Activated CD8-positive, alpha-beta T cell treated with anti-CD3 and anti-CD28 coated beads, Interleukin-2, amount 10 ng/mL, durations not matched to agents 7 days and 5 days (primary cell): ENCODE measurements around the gene TRERF1. TPM values are rescaled to one million over a fixed set of nuclear protein-coding genes. Genes with fewer than 3 reads are reported as not detected.
"Not testable (repeated sequence)": the region's sequence is repeated elsewhere in the genome, so short reads cannot be mapped to it uniquely, and the experiment has no call there.

Source experiments
- ATAC-seq: fragments of 150-1000 bp; cut with Tn5 transposase; one replicate; pipeline ENCODE4 v1.10.0; 2021; ENCODE audit warnings: moderate library complexity
- CTCF ChIA-PET: fragments of 350-600 bp; sonication (Branson Sonifier 250); formaldehyde crosslinking; loops from one replicate; lab custom pipeline; 2021; ENCODE audit warnings: antibody characterized with exemption; lab: Charles Lee
- POLR2A ChIA-PET: fragments of 350-600 bp; sonication (Branson Sonifier 250); formaldehyde crosslinking; loops from one replicate; lab custom pipeline; 2021; ENCODE audit warnings: antibody characterized with exemption; lab: Charles Lee
- DNase-seq: peaks from one replicate; pipeline ENCODE4 v3.0.0-alpha.2; 2020
- H3K27ac Mint-ChIP-seq: one replicate; pipeline ENCODE4 v1.8.0; 2021; ENCODE audit warnings: mild to moderate bottlenecking, mixed read lengths
- H3K27me3 Mint-ChIP-seq: one replicate; pipeline ENCODE4 v1.8.0; 2021; ENCODE audit warnings: low read depth, mixed read lengths
- H3K36me3 Mint-ChIP-seq: one replicate; pipeline ENCODE4 v1.8.0; 2021; ENCODE audit warnings: low read depth, mixed read lengths
- H3K4me1 Mint-ChIP-seq: one replicate; pipeline ENCODE4 v1.8.0; 2021; ENCODE audit warnings: low read depth, mixed read lengths
- H3K4me3 Mint-ChIP-seq: one replicate; pipeline ENCODE4 v1.8.0; 2021; ENCODE audit warnings: mild to moderate bottlenecking, mixed read lengths
- H3K9me3 Mint-ChIP-seq: one replicate; pipeline ENCODE4 v1.8.0; 2022; ENCODE audit warnings: mixed read lengths; ENCODE audit not compliant: insufficient read depth
- total RNA-seq, 2 experiments: library from RNA; stranded (reverse); gene quantifications; one replicate each; pipeline ENCODE4 v1.2.3, GENCODE V29; 2021

TRERF1 gene
- total RNA-seq, 2 experiments from 2014 or later: 11.3 to 11.8 TPM

DNA sequence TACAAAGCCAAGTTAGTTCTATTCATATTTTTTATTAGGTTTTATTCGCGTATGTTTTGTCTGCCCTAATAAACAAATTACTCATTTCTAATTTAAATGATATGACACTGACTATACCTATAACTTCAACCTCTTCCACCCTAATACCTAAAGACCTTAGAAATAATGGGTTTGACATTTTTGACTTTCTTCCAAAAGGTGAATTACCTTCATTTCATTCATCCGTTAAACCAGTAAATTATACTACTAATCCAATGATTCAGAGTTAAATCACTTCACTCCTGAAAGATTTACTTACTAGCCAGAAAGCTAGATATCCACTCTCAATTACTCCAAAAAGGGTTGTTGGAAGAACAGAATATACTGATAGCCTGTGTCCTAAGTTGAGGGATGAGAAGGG is 239.3 kb downstream of the TRERF1 start:
- Mint-ChIP-seq H3K27me3 (no peaks in the 10 kb centered on the region), H3K4me1 (peaks cover 23% of the 10 kb centered on the region), H3K9me3 (no peaks in the 10 kb centered on the region), H3K27ac (no peak overlapping the region), H3K4me3 (no peak overlapping the region), H3K36me3 (peaks cover 55% of the 10 kb centered on the region)
- CTCF ChIA-PET: interaction anchor here (5.0 kb wide), 1 partner anchor 335 kb away, joined by 59 read pairs; no protein-coding TSS in a partner anchor
- ATAC-seq (no peak), DNase-seq (no peak)
- POLR2A ChIA-PET: no interaction called here

DNA sequence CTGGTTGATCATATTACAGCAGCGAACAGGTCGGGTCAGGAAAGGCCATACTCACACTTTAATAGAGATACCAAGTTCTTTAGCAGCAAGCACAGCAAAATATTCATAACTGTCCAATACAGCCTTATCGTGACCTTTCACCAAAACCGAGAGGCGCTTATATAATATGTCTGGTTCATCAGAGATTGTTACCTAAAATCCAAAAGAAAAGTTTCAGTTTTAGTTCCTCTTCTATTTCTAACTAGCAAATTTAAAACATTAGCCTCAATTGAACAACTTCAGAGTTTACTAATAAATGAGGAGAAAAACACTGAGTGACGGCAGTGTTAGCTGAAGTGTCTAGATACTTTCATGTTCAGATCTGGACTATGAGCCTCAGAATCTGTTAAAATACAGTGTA is 240.0 kb downstream of the TRERF1 start:
- no peak overlapping the region for H3K27ac Mint-ChIP-seq
- CTCF ChIA-PET: interaction anchor here (5.0 kb wide), 1 partner anchor 336 kb away, joined by 59 read pairs; no protein-coding TSS in a partner anchor
- no peak for ATAC-seq
- POLR2A ChIA-PET: no interaction called here
- H3K27me3 Mint-ChIP-seq: no peaks in the 10 kb centered on the region
- H3K9me3 Mint-ChIP-seq: no peaks in the 10 kb centered on the region
- no peak for DNase-seq
- H3K36me3 Mint-ChIP-seq: peaks cover 54% of the 10 kb centered on the region
- H3K4me3 Mint-ChIP-seq: no peak overlapping the region
- H3K4me1 Mint-ChIP-seq: peaks cover 20% of the 10 kb centered on the region

DNA sequence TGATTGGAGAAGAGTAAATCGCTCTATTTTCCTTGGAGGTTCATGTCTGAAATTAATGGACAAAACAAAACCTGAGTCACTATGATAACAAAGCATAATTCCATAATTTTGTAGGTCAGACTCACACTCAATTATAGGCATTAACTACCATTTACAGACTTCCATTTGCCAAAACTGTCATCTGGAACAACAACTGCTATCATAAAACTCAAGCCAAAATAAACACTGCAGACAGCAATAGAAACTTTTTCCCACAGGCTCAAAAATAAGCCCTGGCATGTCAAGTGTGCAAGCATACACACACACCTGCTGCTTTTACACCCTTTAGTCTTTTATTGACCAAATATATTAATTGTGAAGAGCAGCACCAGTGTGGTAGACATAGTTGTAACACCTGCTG is 241.2 kb downstream of the TRERF1 start:
- POLR2A ChIA-PET: no interaction called here
- Mint-ChIP-seq H3K4me3 (no peak overlapping the region), H3K27me3 (no peaks in the 10 kb centered on the region), H3K4me1 (peaks cover 8% of the 10 kb centered on the region), H3K27ac (no peak overlapping the region), H3K9me3 (no peaks in the 10 kb centered on the region), H3K36me3 (peaks cover 56% of the 10 kb centered on the region)
- DNase-seq: no peak
- ATAC-seq: no peak
- CTCF ChIA-PET: no interaction called here

DNA sequence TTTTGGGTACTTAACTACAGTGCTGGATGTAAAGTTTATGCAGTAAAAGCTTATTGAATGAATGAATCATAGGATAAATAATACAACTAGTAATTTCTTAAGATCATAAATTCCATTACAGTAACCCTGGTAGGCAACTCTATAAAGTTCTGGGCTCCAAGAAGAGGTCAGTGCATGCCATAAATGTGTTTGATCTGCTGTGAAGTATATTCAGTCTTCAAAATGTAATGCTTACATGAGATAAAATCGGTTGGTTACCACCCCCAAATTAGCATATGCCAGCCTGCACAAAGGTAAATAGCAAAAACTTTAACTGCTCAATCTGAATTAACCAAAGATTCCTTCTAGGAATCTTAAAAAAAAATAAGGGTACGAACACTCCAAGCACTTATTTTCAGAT is 244.2 kb downstream of the TRERF1 start:
- H3K27me3 Mint-ChIP-seq, H3K9me3 Mint-ChIP-seq, H3K4me3 Mint-ChIP-seq, H3K4me1 Mint-ChIP-seq, POLR2A ChIA-PET, H3K27ac Mint-ChIP-seq, ATAC-seq, DNase-seq: not testable (repeated sequence)
- CTCF ChIA-PET: interaction anchor here (1.2 kb wide), 1 partner anchor 9 kb away, joined by 4 read pairs; no protein-coding TSS in a partner anchor
- H3K36me3 Mint-ChIP-seq: peaks cover 50% of the 10 kb centered on the region

DNA sequence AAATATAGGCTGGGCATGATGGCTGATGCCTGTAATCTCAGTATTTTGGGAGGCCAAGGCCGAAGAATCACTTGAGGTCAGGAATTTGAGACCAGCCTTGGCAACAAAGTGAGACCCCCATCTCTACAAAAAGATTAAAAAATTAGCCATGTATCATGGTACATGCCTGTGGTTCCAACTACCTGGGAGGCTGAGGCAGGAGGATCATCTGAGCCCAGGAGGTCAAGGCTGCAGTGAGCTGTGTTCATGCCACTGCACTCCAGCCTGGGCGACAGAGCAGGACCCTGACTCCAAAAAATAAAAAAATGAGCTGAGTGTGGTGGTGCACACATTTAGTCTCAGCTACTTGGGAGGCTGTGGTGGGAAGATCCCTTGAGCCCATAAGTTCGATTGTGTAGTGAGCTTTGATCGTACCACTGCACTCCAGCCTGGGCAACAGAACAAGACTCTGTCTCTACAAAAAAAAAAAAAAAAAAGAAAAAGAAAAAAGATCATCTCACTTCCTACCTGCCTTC is 246.9 kb downstream of the TRERF1 start:
- Mint-ChIP-seq H3K27ac (no peak overlapping the region), H3K36me3 (peaks cover 43% of the 10 kb centered on the region), H3K4me1 (no peaks in the 10 kb centered on the region), H3K9me3 (no peaks in the 10 kb centered on the region), H3K27me3 (no peaks in the 10 kb centered on the region), H3K4me3 (no peak overlapping the region)
- POLR2A ChIA-PET: no interaction called here
- DNase-seq (no peak), ATAC-seq (no peak)
- CTCF ChIA-PET: interaction anchor here (0.8 to 1.9 kb wide), 3 partner anchors 10 to 343 kb away, joined by 3 to 4 read pairs (median 4); no protein-coding TSS in a partner anchor

DNA sequence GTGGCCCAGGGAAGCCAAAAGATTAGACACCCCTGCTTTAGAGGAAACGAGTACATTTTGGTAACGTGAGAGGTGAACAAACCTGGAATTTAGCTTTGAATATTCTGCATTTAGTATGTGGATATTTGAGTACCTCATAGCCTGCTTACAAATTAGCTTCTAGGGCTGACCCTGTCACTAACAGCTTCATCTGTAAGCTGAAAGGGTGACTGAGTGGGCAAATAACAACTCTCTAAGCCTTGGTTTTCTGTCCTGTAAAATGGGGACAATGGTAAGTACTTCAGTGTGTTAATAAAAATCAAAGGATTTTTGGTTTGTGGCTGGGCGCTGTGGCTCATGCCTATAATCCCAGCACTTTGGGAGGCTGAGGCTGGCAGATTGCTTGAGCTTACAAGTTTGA is 248.5 kb downstream of the TRERF1 start:
- H3K36me3 Mint-ChIP-seq: peaks cover 34% of the 10 kb centered on the region
- DNase-seq: no peak
- no peaks in the 10 kb centered on the region for H3K4me1 Mint-ChIP-seq
- POLR2A ChIA-PET: interaction anchor here (0.6 kb wide), 1 partner anchor 38 kb away, joined by 3 read pairs; no protein-coding TSS in a partner anchor
- H3K27me3 Mint-ChIP-seq: no peaks in the 10 kb centered on the region
- H3K9me3 Mint-ChIP-seq: no peaks in the 10 kb centered on the region
- no peak overlapping the region for H3K27ac Mint-ChIP-seq
- no peak overlapping the region for H3K4me3 Mint-ChIP-seq
- CTCF ChIA-PET: interaction anchor here (1.4 kb wide), 2 partner anchors 11 to 345 kb away, joined by 6 read pairs; no protein-coding TSS in a partner anchor
- no peak for ATAC-seq

DNA sequence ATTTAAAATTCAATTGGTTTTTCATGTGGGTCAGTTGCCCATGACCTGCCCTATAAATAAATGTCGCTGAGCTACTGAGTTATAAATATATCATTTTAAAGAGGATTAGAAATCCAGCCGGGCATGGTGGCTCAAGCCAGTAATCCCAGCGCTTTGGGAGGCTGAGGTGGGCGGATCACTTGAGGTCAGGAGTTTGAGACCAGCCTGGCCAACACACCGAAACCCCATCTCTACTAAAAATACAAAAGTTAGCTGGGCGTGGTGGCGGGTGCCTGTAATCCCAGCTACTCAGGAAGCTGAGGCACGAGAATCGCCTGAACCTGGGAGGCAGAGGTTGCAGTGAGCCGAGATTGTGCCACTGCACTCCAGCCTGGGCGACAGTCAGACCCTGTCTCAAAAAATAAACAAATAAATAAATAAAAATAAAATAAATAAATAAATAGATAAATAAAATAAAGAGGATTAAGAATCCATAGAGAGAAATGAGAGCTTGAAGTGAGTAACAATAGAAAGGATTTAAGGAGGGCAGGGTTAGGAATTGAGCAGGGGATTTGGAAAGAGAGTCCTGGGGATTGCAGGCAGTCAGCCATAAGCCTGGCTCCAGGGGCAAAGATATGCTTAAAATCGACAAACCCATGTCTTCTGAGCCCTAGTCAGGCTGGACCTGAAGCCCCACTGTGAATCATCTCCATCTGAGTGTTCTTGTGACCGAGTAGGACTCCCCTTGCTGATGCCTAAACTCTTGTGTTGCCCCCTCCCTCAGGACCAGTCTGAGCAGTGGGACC is 249.4 kb downstream of the TRERF1 start:
- H3K4me1 Mint-ChIP-seq, POLR2A ChIA-PET, H3K4me3 Mint-ChIP-seq, DNase-seq, H3K9me3 Mint-ChIP-seq, ATAC-seq, H3K27me3 Mint-ChIP-seq, H3K27ac Mint-ChIP-seq: not testable (repeated sequence)
- H3K36me3 Mint-ChIP-seq: peaks cover 27% of the 10 kb centered on the region
- CTCF ChIA-PET: interaction anchor here (1.4 kb wide), 2 partner anchors 12 to 345 kb away, joined by 6 read pairs; no protein-coding TSS in a partner anchor

DNA sequence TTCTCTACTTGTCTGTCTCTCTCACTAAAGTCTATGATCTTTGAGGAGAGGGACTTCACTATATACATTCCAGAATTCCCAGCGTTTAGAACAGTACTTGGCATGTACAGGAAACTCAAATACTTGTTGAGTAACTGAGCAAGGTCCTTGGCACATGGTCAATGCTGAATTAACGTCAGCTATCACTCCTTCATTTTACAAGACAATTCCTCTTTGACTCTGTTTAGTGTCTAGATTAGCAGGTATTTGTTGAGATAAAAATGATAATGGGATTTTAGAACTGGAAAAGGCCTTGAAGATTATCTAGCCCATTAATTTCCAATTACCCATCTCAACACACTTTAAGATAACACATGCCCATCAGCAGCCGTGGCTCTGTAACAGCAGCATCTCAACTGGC is 250.3 kb downstream of the TRERF1 start:
- Mint-ChIP-seq H3K27ac (no peak overlapping the region), H3K27me3 (no peaks in the 10 kb centered on the region), H3K4me3 (no peak overlapping the region), H3K4me1 (no peaks in the 10 kb centered on the region), H3K9me3 (no peaks in the 10 kb centered on the region), H3K36me3 (peaks cover 23% of the 10 kb centered on the region)
- POLR2A ChIA-PET: interaction anchor here (0.6 kb wide), 1 partner anchor 324 kb away, joined by 4 read pairs; no protein-coding TSS in a partner anchor
- DNase-seq (no peak), ATAC-seq (no peak)
- CTCF ChIA-PET: interaction anchor here (1.2 kb wide), 1 partner anchor 346 kb away, joined by 3 read pairs; no protein-coding TSS in a partner anchor

DNA sequence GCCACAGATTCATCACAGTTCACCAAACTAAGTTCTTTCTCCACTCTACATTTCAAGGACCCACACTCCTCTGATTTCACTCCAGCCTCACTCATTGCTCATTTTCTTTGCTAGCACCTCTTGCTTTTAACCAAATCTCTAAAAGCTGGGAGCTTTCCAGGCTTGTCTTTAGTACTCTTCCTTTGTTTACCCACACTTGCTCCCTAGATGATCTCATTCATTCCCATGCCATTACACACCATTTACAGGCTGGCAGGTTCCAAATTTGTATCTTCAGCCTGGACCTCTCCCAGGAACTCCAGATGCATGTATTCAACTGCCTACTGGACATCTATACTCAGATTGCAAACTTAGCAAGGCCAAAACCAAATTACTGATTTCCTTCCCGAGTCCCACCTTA is 251.7 kb downstream of the TRERF1 start:
- CTCF ChIA-PET: interaction anchor here (1.0 to 1.2 kb wide), 2 partner anchors 17 to 347 kb away, joined by 3 to 4 read pairs; partner anchors contain the start of gene MRPS10
- Mint-ChIP-seq H3K27me3 (no peaks in the 10 kb centered on the region), H3K36me3 (peaks cover 18% of the 10 kb centered on the region), H3K4me1 (no peaks in the 10 kb centered on the region), H3K27ac (no peak overlapping the region), H3K9me3 (no peaks in the 10 kb centered on the region), H3K4me3 (no peak overlapping the region)
- DNase-seq: no peak
- POLR2A ChIA-PET: no interaction called here
- no peak for ATAC-seq

DNA sequence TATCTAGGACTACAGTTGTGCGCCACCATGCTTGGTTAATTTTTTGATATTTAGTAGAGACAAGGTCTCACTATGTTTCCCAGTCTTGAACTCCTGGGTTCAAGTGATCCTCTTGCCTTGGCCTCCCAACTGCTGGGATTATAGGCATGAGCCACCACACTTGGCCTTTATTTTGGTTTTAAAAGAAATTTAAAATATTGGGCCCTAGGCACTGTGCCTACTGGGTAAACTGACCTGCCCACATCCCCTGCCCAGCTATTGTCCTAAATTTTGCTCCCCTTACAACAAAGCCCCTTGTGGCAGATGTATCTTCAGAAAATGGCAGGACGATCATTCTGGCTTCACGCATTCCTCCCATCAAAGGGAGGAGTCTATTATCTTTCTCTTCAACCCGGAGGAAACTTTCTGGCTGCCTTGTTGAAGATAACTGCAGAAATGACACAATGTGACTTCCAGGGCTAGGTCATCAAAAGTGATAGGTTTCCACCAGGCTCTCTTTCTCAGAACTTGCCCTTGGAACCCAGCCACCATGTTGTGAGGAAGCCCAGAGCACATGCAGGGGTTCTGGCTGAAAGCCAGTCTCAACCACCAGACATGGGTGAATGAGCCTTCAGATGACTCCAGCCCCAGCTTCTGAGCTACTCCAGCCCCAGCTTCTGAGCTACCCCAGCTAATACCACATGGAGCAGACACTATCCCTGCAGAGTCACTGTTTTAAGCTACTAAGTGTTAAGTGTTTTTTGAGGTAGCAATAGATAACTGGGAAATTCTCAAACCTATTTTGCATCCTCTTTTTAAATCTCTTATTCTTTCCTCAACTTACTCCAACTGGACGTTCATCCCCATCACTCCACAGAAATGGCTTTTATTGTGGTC is 252.4 kb downstream of the TRERF1 start:
- Mint-ChIP-seq H3K4me1 (no peaks in the 10 kb centered on the region), H3K36me3 (peaks cover 15% of the 10 kb centered on the region), H3K9me3 (no peaks in the 10 kb centered on the region), H3K27ac (no peak overlapping the region), H3K4me3 (no peak overlapping the region), H3K27me3 (no peaks in the 10 kb centered on the region)
- CTCF ChIA-PET: interaction anchor here (0.8 to 1.0 kb wide), 2 partner anchors 15 to 18 kb away, joined by 4 read pairs; partner anchors contain the start of gene MRPS10
- DNase-seq (no peak), ATAC-seq (no peak)
- POLR2A ChIA-PET: no interaction called here

DNA sequence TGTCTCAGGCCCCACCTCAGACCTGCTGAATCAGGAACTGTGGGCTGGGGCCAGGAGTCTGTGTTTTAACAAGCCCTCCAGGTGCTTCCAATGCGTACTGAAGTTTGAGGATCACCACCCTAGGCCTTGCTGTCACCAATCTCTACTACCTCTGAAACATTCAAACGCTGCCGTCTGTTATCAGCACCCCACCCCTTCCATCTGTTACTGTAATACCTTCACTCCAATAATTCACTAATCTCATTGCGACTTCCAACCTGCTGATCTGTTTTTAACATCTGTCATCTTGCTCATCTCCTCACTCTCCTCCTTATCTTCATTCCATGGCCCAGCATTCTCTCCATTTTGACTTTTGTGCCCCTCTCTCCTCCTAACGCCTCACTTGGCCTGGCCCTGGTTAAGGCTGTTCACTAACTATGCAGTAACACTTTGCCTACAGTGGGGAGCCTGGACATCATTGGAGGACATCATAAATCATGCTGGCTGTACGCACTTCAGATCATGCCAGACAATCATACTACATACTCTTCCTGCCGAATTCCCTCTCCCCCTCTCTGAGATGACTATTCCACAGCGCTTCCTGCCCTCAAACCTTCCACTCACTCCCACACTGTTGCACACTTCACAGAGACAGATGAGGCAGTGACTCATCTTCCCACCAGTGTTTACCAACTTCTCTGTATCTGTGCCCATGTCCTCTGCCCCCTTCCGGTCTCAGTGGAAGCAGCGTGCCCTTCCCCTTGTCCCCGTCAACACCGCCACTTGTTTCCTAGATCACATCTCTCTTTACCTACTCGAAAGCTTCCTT is 254.0 kb downstream of the TRERF1 start:
- DNase-seq: no peak

More for the DNA sequence above, 254.0 kb downstream of the TRERF1 start:
- ChIA-PET POLR2A (no interaction called here), CTCF (interaction anchor here (0.6 kb wide), 1 partner anchor 410 kb away, joined by 3 read pairs; the partner anchor contains the start of gene TOMM6)
- ATAC-seq: no peak
- Mint-ChIP-seq H3K9me3 (no peaks in the 10 kb centered on the region), H3K36me3 (peaks cover 14% of the 10 kb centered on the region), H3K4me1 (no peaks in the 10 kb centered on the region), H3K27ac (no peak overlapping the region), H3K4me3 (no peak overlapping the region), H3K27me3 (no peaks in the 10 kb centered on the region)
